ENCODE measurements around the gene TTLL5.

GRCh38 chr14:75697918-75698317 is 36.9 kb downstream of the TTLL5 start:
- no peak for TF ChIP-seq FOXA1 (IDR thresholded peaks at IDR 0.05)
- TF ChIP-seq LEF1 (IDR thresholded peaks at IDR 0.05; ENCODE audit: borderline replicate concordance) = no peak
- TF ChIP-seq CTBP1 (IDR thresholded peaks at IDR 0.05; ENCODE audit: borderline replicate concordance) = no peak
- TF ChIP-seq FOXM1 (IDR thresholded peaks at IDR 0.05; ENCODE audit: borderline replicate concordance) = no peak
- no peak for TF ChIP-seq ELF4 (IDR thresholded peaks at IDR 0.05)

All from HEK293T (cell line).